Immature natural killer cell (primary cell): ENCODE data around the gene NCOA5. TPM values are rescaled to one million over a fixed set of nuclear protein-coding genes. Genes with fewer than 3 reads are reported as not detected.

ENCODE experiments used
- DNase-seq, 3 donors: peaks; one replicate each; pipeline ENCODE4 v3.0.0; 2022; ENCODE audit warnings: mixed read lengths in 1 of 3
- H3K27ac Mint-ChIP-seq, 6 donors: one replicate each; pipeline ENCODE4 v1.8.0; 2020; ENCODE audit warnings: mixed read lengths in 6 of 6, mild to moderate bottlenecking in 5 of 6, inconsistent platforms in 4 of 6, moderate library complexity in 3 of 6
- H3K27me3 Mint-ChIP-seq, 3 donors: one replicate each; pipeline ENCODE4 v1.8.0; 2020 to 2021; ENCODE audit warnings: low read depth in 3 of 3, mild to moderate bottlenecking in 3 of 3, mixed read lengths in 3 of 3, moderate library complexity in 3 of 3, inconsistent platforms in 1 of 3
- H3K36me3 Mint-ChIP-seq, 3 donors: one replicate each; pipeline ENCODE4 v1.8.0; 2020; ENCODE audit warnings: mixed read lengths in 3 of 3, inconsistent platforms in 2 of 3, mild to moderate bottlenecking in 2 of 3
- H3K4me1 Mint-ChIP-seq, 2 donors: one replicate each; pipeline ENCODE4 v1.8.0; 2020; ENCODE audit warnings: inconsistent platforms in 2 of 2, mild to moderate bottlenecking in 2 of 2, mixed read lengths in 2 of 2, moderate library complexity in 1 of 2
- H3K4me3 Mint-ChIP-seq, 5 donors: one replicate each; pipeline ENCODE4 v1.8.0; 2020; ENCODE audit warnings: mild to moderate bottlenecking in 5 of 5, mixed read lengths in 5 of 5, inconsistent platforms in 3 of 5, moderate library complexity in 3 of 5
- H3K9me3 Mint-ChIP-seq, 6 donors: one replicate each; pipeline ENCODE4 v1.8.0; 2020; ENCODE audit warnings: mild to moderate bottlenecking in 6 of 6, mixed read lengths in 6 of 6, inconsistent platforms in 4 of 6, moderate library complexity in 3 of 6
- polyA plus RNA-seq, 3 donors: library from polyadenylated mRNA; unstranded; fragments of 300-500 nt; fragmentation: Illumina TruSeq; gene quantifications; one replicate each; pipeline ENCODE4 v1.2.3, GENCODE V29; 2021

Gene NCOA5
- polyA plus RNA-seq, 3 donors from 2014 or later = 12.9 to 30.7 (median 14.0) TPM

GRCh38 chr20:46126440-46127056 lies 36.8 kb upstream of the NCOA5 start:
- Mint-ChIP-seq H3K27me3 (peaks cover under 1 to 4% (median 4%) of the 10 kb centered on the region in 3 donors), H3K4me3 (no peak overlapping the region), H3K4me1 (no peaks in the 10 kb centered on the region), H3K9me3 (no peaks in the 10 kb centered on the region), H3K27ac (no peak overlapping the region), H3K36me3 (peaks cover 0 to 33% (median 25%) of the 10 kb centered on the region in 3 donors)
- DNase-seq = no peak

- Mint-ChIP-seq H3K27ac (no peak overlapping the region), H3K27me3 (peaks cover 0 to 3% (median 0%) of the 10 kb centered on the region in 3 donors), H3K36me3 (peaks cover 0 to 33% (median 25%) of the 10 kb centered on the region in 3 donors), H3K4me1 (peaks cover 7 to 12% of the 10 kb centered on the region in 2 donors), H3K4me3 (no peak overlapping the region), H3K9me3 (no peaks in the 10 kb centered on the region)
- DNase-seq = no peak
These were observed 33.9 kb upstream of the NCOA5 start for GRCh38 chr20:46123482-46124245.

GRCh38 chr20:46122516-46123481 lies 33.0 kb upstream of the NCOA5 start:
- H3K4me3 Mint-ChIP-seq = no peak overlapping the region
- H3K4me1 Mint-ChIP-seq = peaks cover 14 to 21% of the 10 kb centered on the region in 2 donors
- H3K27ac Mint-ChIP-seq = no peak overlapping the region
- no peak for DNase-seq
- no peaks in the 10 kb centered on the region for H3K9me3 Mint-ChIP-seq
- H3K36me3 Mint-ChIP-seq = peaks cover 0 to 32% (median 25%) of the 10 kb centered on the region in 3 donors
- peaks cover 0 to 6% (median 0%) of the 10 kb centered on the region in 3 donors for H3K27me3 Mint-ChIP-seq

GRCh38 chr20:46122071-46122470 lies 32.3 kb upstream of the NCOA5 start:
- peaks cover 19 to 26% of the 10 kb centered on the region in 2 donors for H3K4me1 Mint-ChIP-seq
- no peaks in the 10 kb centered on the region for H3K9me3 Mint-ChIP-seq
- H3K4me3 Mint-ChIP-seq = no peak overlapping the region
- peaks cover 0 to 6% (median 0%) of the 10 kb centered on the region in 3 donors for H3K27me3 Mint-ChIP-seq
- no peak for DNase-seq
- H3K36me3 Mint-ChIP-seq = peaks cover 0 to 28% (median 25%) of the 10 kb centered on the region in 3 donors
- H3K27ac Mint-ChIP-seq = no peak overlapping the region

- H3K27ac Mint-ChIP-seq = peak overlapping the region in 2 of 6 donors; percentile 42 to 65
- H3K4me3 Mint-ChIP-seq = no peak overlapping the region
- DNase-seq = no peak
- H3K9me3 Mint-ChIP-seq = no peaks in the 10 kb centered on the region
- H3K27me3 Mint-ChIP-seq = peaks cover 0 to 6% (median 0%) of the 10 kb centered on the region in 3 donors
- peaks cover 19 to 26% of the 10 kb centered on the region in 2 donors for H3K4me1 Mint-ChIP-seq
- H3K36me3 Mint-ChIP-seq = peaks cover 0 to 23% (median 21%) of the 10 kb centered on the region in 3 donors
These were observed 31.6 kb upstream of the NCOA5 start for GRCh38 chr20:46121184-46121930.

- no peak overlapping the region for H3K4me3 Mint-ChIP-seq
- H3K27me3 Mint-ChIP-seq = peaks cover 0 to 5% (median 0%) of the 10 kb centered on the region in 3 donors
- H3K27ac Mint-ChIP-seq = peak overlapping the region in 2 of 6 donors; percentile 28 to 77
- peaks cover 0 to 17% (median 13%) of the 10 kb centered on the region in 3 donors for H3K36me3 Mint-ChIP-seq
- H3K9me3 Mint-ChIP-seq = no peaks in the 10 kb centered on the region
- DNase-seq = no peak
- peaks cover 22 to 26% of the 10 kb centered on the region in 2 donors for H3K4me1 Mint-ChIP-seq
These were observed 30.4 kb upstream of the NCOA5 start for GRCh38 chr20:46120136-46120535.

- no peaks in the 10 kb centered on the region for H3K9me3 Mint-ChIP-seq
- no peak for DNase-seq
- H3K36me3 Mint-ChIP-seq = peaks cover 0 to 17% (median 12%) of the 10 kb centered on the region in 3 donors
- peaks cover 22 to 26% of the 10 kb centered on the region in 2 donors for H3K4me1 Mint-ChIP-seq
- H3K4me3 Mint-ChIP-seq = peak overlapping the region in 3 of 5 donors; percentile 21 to 97 (median 95)
- H3K27me3 Mint-ChIP-seq = peaks cover 0 to 6% (median 2%) of the 10 kb centered on the region in 3 donors
- H3K27ac Mint-ChIP-seq = peak overlapping the region in 2 of 6 donors; percentile 45 to 55
These were observed 29.8 kb upstream of the NCOA5 start for GRCh38 chr20:46119547-46119946.

GRCh38 chr20:46119028-46119546 lies 29.3 kb upstream of the NCOA5 start:
- H3K27ac Mint-ChIP-seq = peak overlapping the region in 3 of 6 donors; percentile 55 to 62 (median 57)

GRCh38 chr20:46118481-46119020 lies 28.8 kb upstream of the NCOA5 start:
- Mint-ChIP-seq H3K27me3 (peaks cover 0 to 6% (median 2%) of the 10 kb centered on the region in 3 donors), H3K4me1 (peaks cover 22 to 26% of the 10 kb centered on the region in 2 donors), H3K4me3 (peak overlapping the region; percentile 83 to 97 (median 95)), H3K9me3 (no peaks in the 10 kb centered on the region), H3K27ac (peak overlapping the region in 4 of 6 donors; percentile 37 to 62 (median 58)), H3K36me3 (peaks cover 0 to 10% (median 5%) of the 10 kb centered on the region in 3 donors)
- peak; percentile 15 to 30 (median 21) for DNase-seq

More at GRCh38 chr20:46119028-46119546, 29.3 kb upstream of the NCOA5 start:
- peaks cover 0 to 12% (median 8%) of the 10 kb centered on the region in 3 donors for H3K36me3 Mint-ChIP-seq
- peaks cover 0 to 6% (median 2%) of the 10 kb centered on the region in 3 donors for H3K27me3 Mint-ChIP-seq
- H3K4me3 Mint-ChIP-seq = peak overlapping the region; percentile 83 to 97 (median 95)
- DNase-seq = no peak
- H3K4me1 Mint-ChIP-seq = peaks cover 22 to 26% of the 10 kb centered on the region in 2 donors
- H3K9me3 Mint-ChIP-seq = no peaks in the 10 kb centered on the region

GRCh38 chr20:46117704-46118467 lies 28.1 kb upstream of the NCOA5 start, which contains the start of gene CD40:
CD40 (plus strand) TSS chr20:46118314; CDS start chr20:46118344, 30 bp downstream.
- peak within 1 kb of the TSS; percentile 83 to 97 (median 95) for H3K4me3 Mint-ChIP-seq
- peaks cover 22 to 26% of the 10 kb centered on the region in 2 donors for H3K4me1 Mint-ChIP-seq
- no peaks in the 10 kb centered on the region for H3K9me3 Mint-ChIP-seq
- DNase-seq = peak; percentile 75 to 80 (median 76)
- peaks cover 0 to 6% (median 2%) of the 10 kb centered on the region in 3 donors for H3K27me3 Mint-ChIP-seq
- H3K27ac Mint-ChIP-seq = peak within 1 kb of the TSS; percentile 55 to 94 (median 72)
- peaks cover 0 to 5% (median 0%) of the 10 kb centered on the region in 3 donors for H3K36me3 Mint-ChIP-seq

GRCh38 chr20:46114449-46114848 lies 24.7 kb upstream of the NCOA5 start:
- peaks cover 4 to 7% (median 5%) of the 10 kb centered on the region in 3 donors for H3K27me3 Mint-ChIP-seq
- no peaks in the 10 kb centered on the region for H3K36me3 Mint-ChIP-seq
- no peaks in the 10 kb centered on the region for H3K9me3 Mint-ChIP-seq
- no peak overlapping the region for H3K4me3 Mint-ChIP-seq
- no peak overlapping the region for H3K27ac Mint-ChIP-seq
- H3K4me1 Mint-ChIP-seq = peaks cover 21 to 22% of the 10 kb centered on the region in 2 donors
- DNase-seq = no peak
